H9 (cell line): ENCODE data around the gene UFSP1. TPM values are rescaled to one million over a fixed set of nuclear protein-coding genes. Genes with fewer than 3 reads are reported as not detected.

Experiments
- DNase-seq: peaks from one replicate; pipeline ENCODE4 v3.0.0-alpha.2; 2017
- H2AFZ ChIP-seq: one replicate; pipeline ENCODE4 v1.6.1; 2013; ENCODE audit warnings: mild to moderate bottlenecking, low read length, control low read depth, moderate library complexity
- H2AK5ac ChIP-seq: 2 replicates; pipeline ENCODE4 v1.6.1; 2013; ENCODE audit warnings: low read length, control low read depth, mixed read lengths; ENCODE audit not compliant: insufficient read length
- H2BK120ac ChIP-seq: one replicate; pipeline ENCODE4 v1.6.1; 2013; ENCODE audit warnings: low read depth, mild to moderate bottlenecking, low read length, control low read depth, inconsistent platforms; ENCODE audit not compliant: poor library complexity, severe bottlenecking
- H2BK12ac ChIP-seq: 2 replicates; pipeline ENCODE4 v1.6.1; 2013; ENCODE audit warnings: low read length, control low read depth, mixed read lengths, low read depth; ENCODE audit not compliant: insufficient read length
- H2BK15ac ChIP-seq: 2 replicates; pipeline ENCODE4 v1.6.1; 2013; ENCODE audit warnings: low read depth, low read length, control low read depth
- H2BK20ac ChIP-seq: one replicate; pipeline ENCODE4 v1.6.1; 2013; ENCODE audit warnings: low read depth, mild to moderate bottlenecking, low read length, control low read depth, inconsistent platforms; ENCODE audit not compliant: poor library complexity, severe bottlenecking
- H2BK5ac ChIP-seq: 2 replicates; pipeline ENCODE4 v1.6.1; 2013; ENCODE audit warnings: low read length, control low read depth, mixed read lengths; ENCODE audit not compliant: insufficient read length
- H3K14ac ChIP-seq: 2 replicates; pipeline ENCODE4 v1.6.1; 2013; ENCODE audit warnings: low read length, control low read depth; ENCODE audit not compliant: insufficient read depth
- H3K18ac ChIP-seq: 2 replicates; pipeline ENCODE4 v1.6.1; 2013; ENCODE audit warnings: low read depth, mild to moderate bottlenecking, mixed read lengths, low read length, control low read depth; ENCODE audit not compliant: insufficient read length
- H3K23ac ChIP-seq: 2 replicates; pipeline ENCODE4 v1.6.1; 2013; ENCODE audit warnings: low read length, control low read depth, mixed read lengths, low read depth; ENCODE audit not compliant: insufficient read length
- H3K23me2 ChIP-seq: 2 replicates; pipeline ENCODE4 v1.6.1; 2013; ENCODE audit warnings: low read depth, mild to moderate bottlenecking, mixed read lengths, low read length, control low read depth; ENCODE audit not compliant: insufficient read length, poor library complexity, severe bottlenecking
- H3K27ac ChIP-seq: 2 replicates; pipeline ENCODE4 v1.5.1; 2013; ENCODE audit warnings: low read length, control low read depth, mixed read lengths, low read depth; ENCODE audit not compliant: insufficient read length
- H3K27me3 ChIP-seq: 2 replicates; pipeline ENCODE4 v1.6.1; 2013; ENCODE audit warnings: low read length, control low read depth, inconsistent platforms; ENCODE audit not compliant: insufficient read depth
- H3K4ac ChIP-seq: 2 replicates; pipeline ENCODE4 v1.6.1; 2013; ENCODE audit warnings: low read depth, mild to moderate bottlenecking, control low read depth, inconsistent platforms, low read length, moderate library complexity
- H3K4me1 ChIP-seq: 2 replicates; pipeline ENCODE4 v1.6.1; 2013; ENCODE audit warnings: low read length, control low read depth, inconsistent platforms; ENCODE audit not compliant: insufficient read depth
- H3K4me2 ChIP-seq: 2 replicates; pipeline ENCODE4 v1.6.1; 2013; ENCODE audit warnings: low read length, control low read depth, mixed read lengths; ENCODE audit not compliant: insufficient read length, insufficient read depth
- H3K56ac ChIP-seq: 2 replicates; pipeline ENCODE4 v1.6.1; 2013; ENCODE audit warnings: low read depth, mild to moderate bottlenecking, mixed read lengths, low read length, control low read depth; ENCODE audit not compliant: insufficient read length
- H3K79me1 ChIP-seq: 2 replicates; pipeline ENCODE4 v1.6.1; 2013; ENCODE audit warnings: low read depth, mild to moderate bottlenecking, moderate library complexity, low read length, control low read depth, inconsistent platforms; ENCODE audit not compliant: insufficient read depth, poor library complexity, severe bottlenecking
- H3K79me2 ChIP-seq: 2 replicates; pipeline ENCODE4 v1.6.1; 2013; ENCODE audit warnings: low read length, control low read depth, inconsistent platforms; ENCODE audit not compliant: insufficient read depth
- H3K9ac ChIP-seq: 2 replicates; pipeline ENCODE4 v1.6.1; 2013; ENCODE audit warnings: low read length, control low read depth, mixed read lengths; ENCODE audit not compliant: insufficient read length; ENCODE audit errors: extremely low read depth
- H3K9me3 ChIP-seq: one replicate; pipeline ENCODE4 v1.6.1; 2013; ENCODE audit warnings: low read depth, low read length, inconsistent platforms; ENCODE audit not compliant: control insufficient read depth
- H3T11ph ChIP-seq: one replicate; pipeline ENCODE4 v1.6.1; 2013; ENCODE audit warnings: mild to moderate bottlenecking, low read length, control low read depth, inconsistent platforms
- H4K20me1 ChIP-seq: one replicate; pipeline ENCODE4 v1.6.1; 2013; ENCODE audit not compliant: control insufficient read depth, insufficient read length, insufficient read depth
- H4K5ac ChIP-seq: 2 replicates; pipeline ENCODE4 v1.6.1; 2013; ENCODE audit warnings: low read depth, mild to moderate bottlenecking, mixed read lengths, low read length, control low read depth; ENCODE audit not compliant: insufficient read length
- H4K8ac ChIP-seq: replicated peaks from 2 replicates; pipeline ENCODE4 v1.6.1; 2013; ENCODE audit warnings: low read length, control low read depth, mixed read lengths, low read depth; ENCODE audit not compliant: insufficient read length
- H4K91ac ChIP-seq: 2 replicates; pipeline ENCODE4 v1.6.1; 2013; ENCODE audit warnings: low read depth, mild to moderate bottlenecking, moderate library complexity, mixed read lengths, low read length, control low read depth; ENCODE audit not compliant: insufficient read length
- H3K27ac Mint-ChIP-seq, 3 experiments: 2 replicates in 2 of 3; 3 replicates in 1 of 3; pipeline ENCODE4 v1.8.0; 2020 to 2021; ENCODE audit warnings: mixed read lengths in 3 of 3, mild to moderate bottlenecking in 1 of 3, moderate library complexity in 1 of 3
- H3K27me3 Mint-ChIP-seq: 2 replicates; pipeline ENCODE4 v1.8.0; 2021; ENCODE audit warnings: low read depth, mild to moderate bottlenecking, moderate library complexity, mixed read lengths
- H3K36me3 Mint-ChIP-seq, 3 experiments: 2 replicates in 2 of 3; 3 replicates in 1 of 3; pipeline ENCODE4 v1.8.0; 2020 to 2021; ENCODE audit warnings: low read depth in 3 of 3, mixed read lengths in 3 of 3; ENCODE audit not compliant: insufficient read depth in 1 of 3
- H3K4me1 Mint-ChIP-seq, 2 experiments: 2 replicates each; pipeline ENCODE4 v1.8.0; 2020; ENCODE audit warnings: mixed read lengths in 2 of 2
- H3K4me3 Mint-ChIP-seq, 2 experiments: 2 replicates in 1 of 2; 3 replicates in 1 of 2; pipeline ENCODE4 v1.8.0; 2020 to 2021; ENCODE audit warnings: mild to moderate bottlenecking in 2 of 2, mixed read lengths in 2 of 2, moderate library complexity in 1 of 2
- H3K9me3 Mint-ChIP-seq, 2 experiments: 2 replicates in 1 of 2; 3 replicates in 1 of 2; pipeline ENCODE4 v1.8.0; 2020; ENCODE audit warnings: mild to moderate bottlenecking in 2 of 2, mixed read lengths in 2 of 2, moderate library complexity in 1 of 2
- WGBS: extraction: QIAGEN DNeasy Blood & Tissue Kit; methylation state at CpG from one replicate; pipeline ENCODE4 v1.1.7; 2013; ENCODE audit warnings: missing lambda C conversion rate, low lambda C conversion rate, mixed read lengths; ENCODE audit not compliant: insufficient read length; ENCODE audit errors: extremely low coverage; 5-methylcytosine and 5-hydroxymethylcytosine counted together
- total RNA-seq: library from RNA; stranded (reverse); gene quantifications from 2 replicates; pipeline ENCODE4 v1.2.1, GENCODE V29; 2021
- TF ChIP-seq, protein P1 (sequence below): fragments of 200-600 bp; sonication (generic); conservative IDR thresholded peaks from 3 replicates; pipeline ENCODE4 v1.8.0; 2021; ENCODE audit warnings: antibody characterized with exemption, mild to moderate bottlenecking

The UFSP1 gene
- total RNA-seq, 1 experiment from 2014 or later = 4.3 TPM

DNA sequence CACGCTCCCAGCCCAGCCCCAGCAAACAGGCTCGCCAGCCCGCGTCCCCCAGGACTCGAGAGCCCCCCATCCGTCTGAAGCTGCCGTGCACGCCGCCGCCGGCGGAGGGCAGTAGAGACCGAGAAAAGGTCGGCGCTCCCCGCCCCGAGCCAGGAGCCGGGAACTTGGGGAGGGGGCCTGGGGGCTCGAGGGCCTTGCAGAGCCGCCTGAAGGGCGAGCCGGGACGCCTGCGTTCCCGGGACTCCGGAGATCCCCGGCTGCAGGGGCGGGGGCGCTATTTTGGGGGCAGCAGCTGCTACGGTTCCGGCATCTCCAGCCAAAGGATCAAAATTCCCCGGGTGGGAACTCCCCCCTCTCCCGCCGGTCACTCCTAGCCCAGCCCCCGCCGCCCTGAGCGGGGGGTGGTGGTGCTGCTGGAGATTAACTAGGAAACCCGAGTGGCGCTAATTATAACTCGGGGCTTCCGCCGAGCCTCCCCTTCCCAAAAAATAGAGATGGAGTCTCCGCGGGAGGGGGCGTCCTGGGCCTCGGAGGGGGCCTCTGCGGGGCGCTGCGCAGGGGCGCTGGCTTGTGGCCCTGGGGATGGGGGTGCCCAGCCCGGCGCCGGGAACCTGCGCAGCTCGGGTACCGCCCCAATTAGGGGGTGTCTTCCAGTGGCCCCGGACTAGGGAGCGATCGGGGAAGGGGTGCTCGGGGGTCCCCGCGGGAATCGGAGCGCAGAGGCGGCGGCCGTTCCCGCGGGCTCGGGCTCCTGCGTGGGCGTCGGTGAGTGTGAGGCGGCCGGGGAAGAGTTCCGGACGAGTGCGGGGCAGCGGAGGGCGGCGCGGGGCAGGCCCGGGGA is 5.6 kb upstream of the UFSP1 start:
- Histone ChIP-seq H2BK5ac (no peak overlapping the region), H3K27me3 (peaks cover 7% of the 10 kb centered on the region), H3K27ac (no peak overlapping the region), H3K23me2 (peaks cover 27% of the 10 kb centered on the region), H2BK15ac (no peak overlapping the region), H4K8ac (no peak overlapping the region), H3K79me2 (no peaks in the 10 kb centered on the region), H2AK5ac (no peak overlapping the region), H3K4ac (no peak overlapping the region), H4K20me1 (no peaks in the 10 kb centered on the region), H3K9ac (no peak overlapping the region), H2AFZ (no peak overlapping the region), H3T11ph (no peak overlapping the region), H4K5ac (no peak overlapping the region), H3K18ac (no peak overlapping the region), H3K23ac (no peak overlapping the region), H2BK12ac (no peak overlapping the region), H3K14ac (no peak overlapping the region), H3K4me1 (peaks cover 2% of the 10 kb centered on the region; the same call in 1 of the 2 replicates), H3K4me2 (peak overlapping the region; percentile 33), H2BK20ac (no peak overlapping the region), H2BK120ac (no peak overlapping the region), H4K91ac (no peak overlapping the region), H3K9me3 (no peaks in the 10 kb centered on the region), H3K56ac (no peak overlapping the region), H3K79me1 (no peaks in the 10 kb centered on the region)
- Mint-ChIP-seq H3K9me3 (no peaks in the 10 kb centered on the region; a peak in 2 of 5 replicates), H3K27me3 (peaks cover 25% of the 10 kb centered on the region), H3K27ac (no peak overlapping the region), H3K36me3 (no peaks in the 10 kb centered on the region), H3K4me3 (peak overlapping the region; percentile 54 to 71), H3K4me1 (peaks cover 24 to 25% of the 10 kb centered on the region in 2 experiments)
- peak; percentile 80 for DNase-seq
- WGBS = no CpG with 5 or more reads among the region's 83 CpGs
- TF ChIP-seq, protein P1, sequence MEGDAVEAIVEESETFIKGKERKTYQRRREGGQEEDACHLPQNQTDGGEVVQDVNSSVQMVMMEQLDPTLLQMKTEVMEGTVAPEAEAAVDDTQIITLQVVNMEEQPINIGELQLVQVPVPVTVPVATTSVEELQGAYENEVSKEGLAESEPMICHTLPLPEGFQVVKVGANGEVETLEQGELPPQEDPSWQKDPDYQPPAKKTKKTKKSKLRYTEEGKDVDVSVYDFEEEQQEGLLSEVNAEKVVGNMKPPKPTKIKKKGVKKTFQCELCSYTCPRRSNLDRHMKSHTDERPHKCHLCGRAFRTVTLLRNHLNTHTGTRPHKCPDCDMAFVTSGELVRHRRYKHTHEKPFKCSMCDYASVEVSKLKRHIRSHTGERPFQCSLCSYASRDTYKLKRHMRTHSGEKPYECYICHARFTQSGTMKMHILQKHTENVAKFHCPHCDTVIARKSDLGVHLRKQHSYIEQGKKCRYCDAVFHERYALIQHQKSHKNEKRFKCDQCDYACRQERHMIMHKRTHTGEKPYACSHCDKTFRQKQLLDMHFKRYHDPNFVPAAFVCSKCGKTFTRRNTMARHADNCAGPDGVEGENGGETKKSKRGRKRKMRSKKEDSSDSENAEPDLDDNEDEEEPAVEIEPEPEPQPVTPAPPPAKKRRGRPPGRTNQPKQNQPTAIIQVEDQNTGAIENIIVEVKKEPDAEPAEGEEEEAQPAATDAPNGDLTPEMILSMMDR = peak; percentile 94
